Renal pelvis (tissue), 4 donors: Measurements from ENCODE around the gene ZNF74. TPM values are rescaled to one million over a fixed set of nuclear protein-coding genes. Genes with fewer than 3 reads are reported as not detected.

Experiments
- DNase-seq: peaks from one replicate; pipeline ENCODE4 v3.0.0-alpha.2; 2013
- polyA plus RNA-seq, 3 donors: library from polyadenylated mRNA; unstranded; fragments of 120-200 nt; gene quantifications; one replicate each; pipeline ENCODE4 v1.2.1, GENCODE V29; 2013; ENCODE audit not compliant: insufficient read length in 3 of 3

Gene ZNF74
- polyA plus RNA-seq, 3 donors: 20.4 to 21.7 (median 21.0) TPM

- DNase-seq: no peak
Measured at GRCh38 chr22:20430720-20431510, 37.0 kb downstream of the ZNF74 start.

- DNase-seq: no peak
Measured at GRCh38 chr22:20431511-20432192, 37.7 kb downstream of the ZNF74 start.

- no peak for DNase-seq
Measured at GRCh38 chr22:20432244-20432686, 38.3 kb downstream of the ZNF74 start.

GRCh38 chr22:20433191-20433590, 39.2 kb downstream of the ZNF74 start:
- DNase-seq: no peak

GRCh38 chr22:20433686-20434241, 39.8 kb downstream of the ZNF74 start:
- DNase-seq: no peak

GRCh38 chr22:20434264-20434751, 40.4 kb downstream of the ZNF74 start:
- no peak for DNase-seq

- DNase-seq: no peak
Measured at GRCh38 chr22:20434773-20435172, 40.8 kb downstream of the ZNF74 start.

GRCh38 chr22:20435436-20436306, 41.7 kb downstream of the ZNF74 start:
- no peak for DNase-seq

GRCh38 chr22:20436307-20436767, 42.4 kb downstream of the ZNF74 start:
- DNase-seq: peak; percentile 71

- DNase-seq: no peak
Measured at GRCh38 chr22:20436768-20437612, 43.0 kb downstream of the ZNF74 start.

GRCh38 chr22:20437613-20438426, 43.9 kb downstream of the ZNF74 start, which contains the start of gene SCARF2:
Gene SCARF2 (minus strand): TSS chr22:20437825. CDS start chr22:20437754, 71 bp downstream.
- DNase-seq: peak; percentile 79

GRCh38 chr22:20438427-20438677, 44.4 kb downstream of the ZNF74 start:
- no peak for DNase-seq

GRCh38 chr22:20438678-20439492, 44.9 kb downstream of the ZNF74 start:
- DNase-seq: no peak

- DNase-seq: no peak
Measured at GRCh38 chr22:20439556-20439927, 45.6 kb downstream of the ZNF74 start.

GRCh38 chr22:20439928-20440575, 46.1 kb downstream of the ZNF74 start:
- no peak for DNase-seq

- DNase-seq: no peak
Measured at GRCh38 chr22:20440637-20441591, 47.0 kb downstream of the ZNF74 start.
